IPS-18c (cell line): ENCODE data around the gene ZNF385A.

Experiments used
- H3K4me3 ChIP-seq: 2 replicates; pipeline ENCODE4 v1.7.0; 2013; ENCODE audit warnings: low read depth, mild to moderate bottlenecking, low read length, moderate library complexity; ENCODE audit not compliant: insufficient read depth
- H3K9me3 ChIP-seq: one replicate; pipeline ENCODE4 v1.6.1; 2013; ENCODE audit warnings: mild to moderate bottlenecking, low read length, moderate library complexity; ENCODE audit not compliant: control insufficient read depth, insufficient read depth

Gene ZNF385A

GRCh38 chr12:54385251-54385914 lies 850 bp upstream of the ZNF385A start:
- H3K4me3 ChIP-seq = peak overlapping the region; percentile 36
- H3K9me3 ChIP-seq = peaks cover 2% of the 10 kb centered on the region

GRCh38 chr12:54383041-54383609 lies 1.4 kb downstream of the ZNF385A start:
- H3K9me3 ChIP-seq = no peaks in the 10 kb centered on the region

GRCh38 chr12:54381136-54381535 lies 3.4 kb downstream of the ZNF385A start:
- Histone ChIP-seq H3K4me3 (no peak overlapping the region), H3K9me3 (no peaks in the 10 kb centered on the region)

More at GRCh38 chr12:54383041-54383609, 1.4 kb downstream of the ZNF385A start:
- H3K4me3 ChIP-seq = no peak overlapping the region

GRCh38 chr12:54379398-54380201 lies 4.9 kb downstream of the ZNF385A start:
- Histone ChIP-seq H3K4me3 (peak overlapping the region; percentile 51), H3K9me3 (no peaks in the 10 kb centered on the region)

GRCh38 chr12:54378796-54379397 lies 5.6 kb downstream of the ZNF385A start:
- H3K9me3 ChIP-seq = no peaks in the 10 kb centered on the region
- peak overlapping the region; percentile 51 for H3K4me3 ChIP-seq

GRCh38 chr12:54377797-54378515 lies 6.6 kb downstream of the ZNF385A start:
- Histone ChIP-seq H3K9me3 (no peaks in the 10 kb centered on the region), H3K4me3 (no peak overlapping the region)

- no peaks in the 10 kb centered on the region for H3K9me3 ChIP-seq
- no peak overlapping the region for H3K4me3 ChIP-seq
Measured at GRCh38 chr12:54377007-54377406, 7.5 kb downstream of the ZNF385A start.

GRCh38 chr12:54376596-54376995 lies 7.9 kb downstream of the ZNF385A start:
- no peaks in the 10 kb centered on the region for H3K9me3 ChIP-seq
- no peak overlapping the region for H3K4me3 ChIP-seq

- no peaks in the 10 kb centered on the region for H3K9me3 ChIP-seq
- no peak overlapping the region for H3K4me3 ChIP-seq
Measured at GRCh38 chr12:54375259-54375579, 9.3 kb downstream of the ZNF385A start.

GRCh38 chr12:54374562-54375258 lies 9.8 kb downstream of the ZNF385A start:
- Histone ChIP-seq H3K4me3 (no peak overlapping the region), H3K9me3 (no peaks in the 10 kb centered on the region)

- H3K4me3 ChIP-seq = no peak overlapping the region
Measured at GRCh38 chr12:54373649-54374561, 10.6 kb downstream of the ZNF385A start.

GRCh38 chr12:54372113-54372806 lies 12.3 kb downstream of the ZNF385A start:
- no peaks in the 10 kb centered on the region for H3K9me3 ChIP-seq
- H3K4me3 ChIP-seq = no peak overlapping the region

More at GRCh38 chr12:54373649-54374561, 10.6 kb downstream of the ZNF385A start:
- H3K9me3 ChIP-seq = no peaks in the 10 kb centered on the region

- H3K4me3 ChIP-seq = no peak overlapping the region
Measured at GRCh38 chr12:54371328-54372112, 13.0 kb downstream of the ZNF385A start.

GRCh38 chr12:54370171-54370730 lies 14.3 kb downstream of the ZNF385A start:
- Histone ChIP-seq H3K4me3 (peak overlapping the region; percentile 31), H3K9me3 (no peaks in the 10 kb centered on the region)

More at GRCh38 chr12:54371328-54372112, 13.0 kb downstream of the ZNF385A start:
- no peaks in the 10 kb centered on the region for H3K9me3 ChIP-seq
